ENCODE data around the gene AHNAK.
"Not testable (repeated sequence)": the region's sequence is repeated elsewhere in the genome, so short reads cannot be mapped to it uniquely, and the experiment has no call there.

Gene AHNAK

GRCh38 chr11:62546244-62546928 lies at the start of gene AHNAK:
Gene AHNAK, minus strand, starts transcription at chr11:62546806. Its CDS starts 10,708 bp downstream, at chr11:62536098.
- no peak for FAIRE-seq

GRCh38 chr11:62595124-62595523 lies 48.5 kb upstream of the AHNAK start:
- no peak for FAIRE-seq

GRCh38 chr11:62593434-62594044 lies 46.9 kb upstream of the AHNAK start:
- FAIRE-seq, result peak; percentile 37

- no peak for FAIRE-seq
Observed at GRCh38 chr11:62592989-62593421, 46.4 kb upstream of the AHNAK start.

GRCh38 chr11:62592146-62592815 lies 45.7 kb upstream of the AHNAK start:
- FAIRE-seq, result no peak

GRCh38 chr11:62591448-62592145 lies 45.0 kb upstream of the AHNAK start, which contains the start of gene TUT1:
Gene TUT1, minus strand, starts transcription at chr11:62591523. Its CDS starts 38 bp downstream, at chr11:62591485.
- FAIRE-seq, result peak; percentile 98

GRCh38 chr11:62588966-62589637 lies 42.5 kb upstream of the AHNAK start:
- FAIRE-seq, result peak; percentile 59

GRCh38 chr11:62585356-62585755 lies 38.8 kb upstream of the AHNAK start:
- FAIRE-seq, result not testable (repeated sequence)

- FAIRE-seq, result not testable (repeated sequence)
Observed at GRCh38 chr11:62581735-62582134, 35.1 kb upstream of the AHNAK start.

- no peak for FAIRE-seq
Observed at GRCh38 chr11:62580959-62581715, 34.5 kb upstream of the AHNAK start.

GRCh38 chr11:62579252-62579651 lies 32.6 kb upstream of the AHNAK start:
- no peak for FAIRE-seq

GRCh38 chr11:62578541-62578940 lies 31.9 kb upstream of the AHNAK start:
- no peak for FAIRE-seq

GRCh38 chr11:62577046-62577714 lies 30.6 kb upstream of the AHNAK start:
- FAIRE-seq, result no peak

GRCh38 chr11:62575837-62576236 lies 29.2 kb upstream of the AHNAK start:
- no peak for FAIRE-seq

GRCh38 chr11:62575156-62575555 lies 28.6 kb upstream of the AHNAK start:
- no peak for FAIRE-seq

- no peak for FAIRE-seq
Observed at GRCh38 chr11:62574363-62575071, 27.9 kb upstream of the AHNAK start.

- peak; percentile 97 for FAIRE-seq
Observed at GRCh38 chr11:62573592-62574362, 27.2 kb upstream of the AHNAK start, which contains the start of gene EEF1G. Gene EEF1G, minus strand, starts transcription at chr11:62573891. Its CDS starts 49 bp downstream, at chr11:62573842.

GRCh38 chr11:62573006-62573591 lies 26.5 kb upstream of the AHNAK start:
- FAIRE-seq, result no peak

- no peak for FAIRE-seq
Observed at GRCh38 chr11:62572431-62572830, 25.8 kb upstream of the AHNAK start.

All from G401.6 (cell line).